GM10266 (cell line): ENCODE data around the gene ATP10A.
"Not testable (repeated sequence)": the region's sequence is repeated elsewhere in the genome, so short reads cannot be mapped to it uniquely, and the experiment has no call there.

Experiments used
- DNase-seq: peaks from one replicate; pipeline ENCODE4 v3.0.0; 2012; ENCODE audit errors: extremely low spot score
- CTCF ChIP-seq: IDR thresholded peaks from 2 replicates; pipeline ENCODE4 v1.5.1; 2012; ENCODE audit warnings: mild to moderate bottlenecking, low read depth; ENCODE audit not compliant: control insufficient read depth, insufficient read depth; ENCODE audit errors: missing control alignments

Gene ATP10A

DNA sequence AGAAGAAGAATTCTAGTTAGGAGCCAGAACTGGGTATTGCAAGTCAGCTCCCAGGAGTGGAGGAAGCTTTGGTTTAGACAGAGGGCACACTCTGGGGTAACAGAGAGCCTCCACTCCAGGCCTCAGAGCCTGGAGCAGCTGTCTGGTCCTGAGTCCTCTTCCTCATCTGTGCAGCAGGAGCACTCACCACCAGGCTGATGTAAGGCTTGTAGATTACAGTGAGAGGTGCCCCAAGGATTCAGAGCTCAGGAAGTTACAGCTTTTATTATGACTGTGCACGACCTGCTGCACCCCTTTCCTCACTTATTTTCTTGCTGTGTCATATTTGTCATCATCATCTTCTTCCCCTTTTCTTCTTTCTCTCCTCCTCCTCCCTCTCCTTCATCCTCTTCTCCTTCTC, 210.4 kb downstream of the ATP10A start:
- DNase-seq = no peak
- TF ChIP-seq CTCF = no peak

DNA sequence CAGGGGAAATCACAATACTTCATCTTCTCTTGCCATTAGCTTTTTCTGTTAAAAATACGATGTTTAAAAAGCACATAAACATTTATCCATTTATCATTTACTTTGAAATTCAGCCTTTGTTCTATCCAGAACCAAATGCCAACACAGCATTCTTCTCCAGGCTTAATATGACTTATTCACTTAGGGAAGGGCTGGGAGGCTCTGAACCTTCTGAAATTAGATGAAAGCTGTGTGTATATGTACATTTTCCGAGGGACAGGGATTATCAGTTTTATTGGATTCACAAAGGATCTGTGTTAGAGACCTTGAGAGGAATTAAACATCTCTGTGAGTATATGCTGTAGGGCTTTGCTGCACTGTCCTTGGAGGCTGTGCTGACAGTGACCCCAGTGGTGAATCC, 213.7 kb downstream of the ATP10A start:
- DNase-seq = no peak
- no peak for TF ChIP-seq CTCF

- DNase-seq = no peak
- TF ChIP-seq CTCF = no peak
These were observed 220.0 kb downstream of the ATP10A start for GRCh38 chr15:25643120-25643519.

GRCh38 chr15:25641762-25642161, 221.4 kb downstream of the ATP10A start:
- no peak for TF ChIP-seq CTCF

DNA sequence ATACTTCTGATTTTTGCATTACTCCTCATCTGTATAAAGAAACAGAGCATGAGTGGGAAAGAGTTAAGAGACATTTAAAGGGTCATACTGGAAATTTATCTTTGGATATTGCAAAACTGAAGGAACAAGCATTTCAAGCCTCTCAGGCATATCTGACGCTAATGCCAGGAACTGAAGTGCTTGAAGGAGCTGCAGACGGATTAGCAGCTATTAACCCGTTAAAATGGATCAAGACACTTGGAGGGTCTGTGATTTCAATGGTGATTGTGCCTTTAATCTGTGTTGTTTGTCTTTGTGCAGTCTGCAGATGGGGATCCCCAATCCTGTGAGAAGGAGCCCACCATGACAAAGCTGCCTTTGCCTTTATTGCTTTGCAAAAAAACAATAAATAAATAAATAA, 221.8 kb downstream of the ATP10A start:
- TF ChIP-seq CTCF = no peak

More at GRCh38 chr15:25641762-25642161, 221.4 kb downstream of the ATP10A start:
- DNase-seq = no peak

GRCh38 chr15:25640959-25641358, 222.2 kb downstream of the ATP10A start:
- not testable (repeated sequence) for DNase-seq

More for the DNA sequence above, 221.8 kb downstream of the ATP10A start:
- DNase-seq = no peak

DNA sequence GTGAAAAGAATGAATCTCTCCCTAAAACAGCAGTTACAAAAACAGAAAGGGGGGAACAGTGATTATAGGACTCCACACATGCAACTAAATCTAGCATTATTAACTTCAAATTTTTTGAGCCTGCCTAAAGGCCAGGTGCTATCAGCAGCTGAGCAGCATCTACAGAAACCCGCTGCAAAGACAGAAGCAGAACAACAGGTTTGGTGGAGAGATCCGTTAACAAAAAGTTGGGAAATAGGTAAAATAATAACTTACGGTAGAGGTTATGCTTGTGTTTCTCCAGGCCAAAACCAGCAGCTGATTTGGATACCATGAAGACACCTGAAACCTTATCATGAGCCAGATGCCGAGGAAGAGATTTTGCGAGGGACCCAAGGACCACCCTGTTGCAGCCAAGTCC, 222.7 kb downstream of the ATP10A start:
- TF ChIP-seq CTCF = no peak
- no peak for DNase-seq

DNA sequence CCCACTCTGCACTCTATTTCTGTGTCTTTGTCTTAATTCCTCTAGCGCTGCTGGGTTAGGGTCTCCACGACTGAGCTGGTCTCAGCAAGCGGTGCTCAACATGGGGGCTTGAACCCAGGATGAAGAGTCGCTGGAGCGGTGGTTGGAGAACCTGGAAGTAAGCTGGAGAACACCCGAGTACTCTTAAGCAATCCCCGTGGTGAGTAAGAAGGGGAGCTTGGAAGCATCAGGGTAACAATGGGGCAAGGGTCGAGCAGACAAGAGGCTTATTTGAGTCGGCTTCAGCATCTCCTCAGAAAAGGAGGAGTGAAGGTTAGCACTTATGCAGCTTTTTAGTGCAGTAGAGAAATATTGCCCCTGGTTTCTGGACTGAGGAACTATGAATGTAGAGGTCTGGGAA, 226.6 kb downstream of the ATP10A start:
- not testable (repeated sequence) for DNase-seq

DNA sequence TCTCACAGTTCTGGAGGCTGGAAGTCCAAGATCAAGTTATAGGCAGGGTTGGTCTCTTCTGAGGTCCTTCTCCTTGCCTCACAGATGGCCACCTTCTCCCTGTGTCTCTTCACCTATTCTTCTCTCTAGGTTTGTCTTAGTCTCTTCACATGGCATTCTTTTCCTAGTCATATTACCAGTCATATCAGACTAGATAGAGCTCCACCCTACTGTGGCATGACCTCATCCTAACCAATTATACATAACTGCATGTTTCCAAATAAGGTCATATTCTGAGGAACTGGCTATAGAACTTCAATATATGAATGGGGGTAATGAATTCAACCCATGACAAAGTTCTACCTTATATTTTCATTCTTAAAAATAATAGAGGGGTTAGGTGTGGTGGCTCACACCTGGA, 227.9 kb downstream of the ATP10A start:
- no peak for TF ChIP-seq CTCF
- no peak for DNase-seq
